HG03457 (cell line): ENCODE data around the gene CUBN.

ENCODE experiments used
- ATAC-seq: cut with Tn5 transposase; IDR thresholded peaks from one replicate; pipeline ENCODE4 v1.9.1; 2021; ENCODE audit warnings: moderate number of reproducible peaks; ENCODE audit not compliant: unreplicated experiment

Gene CUBN

GRCh38 chr10:17043586-17043985 lies 86.0 kb downstream of the CUBN start:
- ATAC-seq = no peak

GRCh38 chr10:17041626-17042520 lies 87.7 kb downstream of the CUBN start:
- no peak for ATAC-seq

DNA sequence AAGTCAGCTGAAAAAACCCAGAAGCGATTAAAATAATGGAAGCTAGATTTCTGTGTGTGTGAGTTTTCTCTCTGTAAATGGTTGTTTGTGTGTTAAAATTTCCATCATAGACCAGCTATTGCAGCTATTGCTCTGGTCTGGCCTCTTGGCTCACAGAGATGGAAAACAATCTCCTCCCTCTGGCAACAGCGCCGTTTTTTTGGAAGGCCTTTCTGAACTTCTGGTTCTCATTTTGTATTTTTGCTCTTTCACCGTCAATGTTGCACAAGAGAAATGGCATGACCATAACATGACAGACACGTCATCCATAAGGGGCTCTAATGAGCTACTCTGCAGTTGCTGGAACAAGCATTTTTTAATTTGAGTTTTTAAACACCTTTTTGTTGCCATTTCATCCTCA lies 91.0 kb downstream of the CUBN start:
- no peak for ATAC-seq

- ATAC-seq = no peak
These were observed 91.7 kb downstream of the CUBN start for GRCh38 chr10:17037910-17038309.

DNA sequence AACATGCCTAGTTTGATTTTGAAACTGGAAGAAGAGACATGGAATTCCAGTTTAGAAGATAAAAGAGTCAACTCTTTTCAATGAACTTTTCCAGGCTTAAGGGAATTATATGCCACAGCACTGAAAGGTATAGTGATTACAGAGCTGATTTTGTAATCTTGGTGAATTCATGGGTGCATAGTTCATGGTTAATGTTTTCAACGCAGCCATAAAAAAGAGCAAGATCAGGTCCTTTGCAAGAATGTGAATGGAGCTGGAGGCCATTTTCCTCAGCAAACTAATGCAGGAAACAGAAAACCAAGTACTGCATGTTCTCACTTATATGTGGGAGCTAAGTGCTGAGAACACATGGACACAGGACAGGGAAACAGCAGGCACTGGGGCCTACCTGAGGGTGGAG lies 94.2 kb downstream of the CUBN start:
- ATAC-seq = no peak

DNA sequence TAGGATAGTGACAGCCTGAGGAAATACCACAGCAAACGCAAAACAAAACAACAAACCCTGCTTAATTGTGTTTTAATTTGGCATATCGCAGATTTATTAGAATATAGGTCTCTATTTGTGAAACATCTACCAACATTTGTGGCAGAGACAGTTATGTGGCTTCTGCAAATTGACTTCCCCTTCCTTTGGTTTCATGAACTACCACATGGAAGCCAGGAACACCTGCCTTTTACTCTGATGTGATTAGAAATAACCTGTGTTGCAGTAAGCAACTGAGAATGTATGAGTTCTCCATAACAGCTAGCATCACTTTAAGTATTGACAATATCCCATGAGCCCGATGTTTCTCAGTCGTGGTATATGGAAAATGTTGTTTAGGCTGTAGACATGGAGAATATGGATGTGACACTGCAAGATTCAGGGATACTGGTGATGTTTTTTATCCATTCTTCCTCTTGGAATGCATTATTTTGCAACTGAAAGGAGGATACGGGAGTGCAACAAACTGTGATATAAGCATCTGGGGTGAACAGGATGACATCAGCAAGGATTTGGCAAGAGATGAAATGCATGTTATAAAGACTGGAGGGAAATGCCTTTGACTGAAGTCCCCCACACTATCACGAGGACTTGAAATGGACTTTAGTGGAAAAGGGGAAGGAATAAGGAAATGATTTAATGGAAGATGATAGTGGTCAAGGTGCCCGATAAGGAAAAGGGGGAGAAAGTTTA lies 95.9 kb downstream of the CUBN start:
- ATAC-seq = no peak

DNA sequence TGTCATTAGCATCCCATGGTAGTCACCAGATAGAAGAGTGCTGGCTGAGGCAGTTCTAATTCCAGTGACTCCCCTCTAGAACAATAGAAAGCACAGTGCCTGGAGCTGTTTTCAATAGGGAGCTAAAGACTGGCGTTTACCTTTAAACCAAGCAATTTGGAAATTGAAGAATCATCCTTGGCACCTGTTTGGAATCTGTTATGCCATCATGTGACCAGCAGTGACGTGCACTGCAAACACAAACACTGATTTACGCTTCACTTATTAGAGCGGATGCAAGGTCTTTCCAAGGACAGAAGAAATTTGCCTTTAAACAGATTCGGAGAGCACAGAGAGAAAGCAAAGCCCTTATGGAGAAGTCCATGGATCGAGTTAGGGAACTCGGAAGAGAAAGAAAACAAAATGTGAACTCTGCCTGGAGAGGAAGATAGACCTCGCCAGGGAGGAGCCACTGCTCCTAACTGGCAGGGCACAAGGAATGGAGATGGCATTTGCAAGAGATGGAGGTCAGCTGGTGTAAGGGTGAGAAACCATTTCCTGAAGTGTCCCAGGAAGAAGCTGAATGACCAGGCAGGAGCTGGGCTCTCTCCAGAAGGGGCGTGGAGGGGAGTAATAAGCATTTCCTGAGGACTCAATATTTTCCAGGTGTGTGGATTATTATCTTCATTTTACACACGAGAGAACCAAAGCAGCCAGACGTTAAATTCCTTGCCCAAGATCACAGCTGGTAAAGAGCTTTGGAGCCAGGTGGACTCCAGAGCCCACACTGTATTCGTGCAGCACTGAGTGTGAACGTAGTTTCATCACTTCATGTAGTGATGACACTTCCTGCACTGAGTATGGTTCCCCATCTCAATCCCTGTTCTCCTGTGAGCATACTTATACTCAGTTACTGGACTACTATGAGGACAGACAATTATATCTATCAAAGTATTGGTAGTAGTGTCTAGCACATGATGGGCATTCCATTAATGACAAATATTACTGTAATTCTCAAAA lies 97.7 kb downstream of the CUBN start:
- no peak for ATAC-seq

- no peak for ATAC-seq
These were observed 99.9 kb downstream of the CUBN start for GRCh38 chr10:17029581-17030271.

DNA sequence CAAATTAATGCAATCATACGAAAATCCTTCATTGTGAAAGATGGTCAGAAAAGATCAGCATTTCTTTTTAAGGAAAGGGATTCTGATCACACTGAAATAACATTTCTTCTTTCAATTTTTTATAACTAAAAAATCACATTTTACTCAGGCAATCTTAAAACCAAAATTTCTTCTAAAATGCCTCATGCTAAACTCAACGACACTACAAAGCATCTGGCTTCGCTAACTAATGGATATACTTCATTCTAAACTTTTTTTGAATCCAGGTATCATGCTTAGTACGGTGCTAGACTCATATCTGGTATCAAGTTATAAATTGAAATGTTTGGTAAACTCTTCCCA lies 100.4 kb downstream of the CUBN start:
- no peak for ATAC-seq

- ATAC-seq = no peak
These were observed 100.8 kb downstream of the CUBN start for GRCh38 chr10:17028798-17029197.

GRCh38 chr10:17026686-17027485 lies 102.7 kb downstream of the CUBN start:
- ATAC-seq = peak; percentile 53

DNA sequence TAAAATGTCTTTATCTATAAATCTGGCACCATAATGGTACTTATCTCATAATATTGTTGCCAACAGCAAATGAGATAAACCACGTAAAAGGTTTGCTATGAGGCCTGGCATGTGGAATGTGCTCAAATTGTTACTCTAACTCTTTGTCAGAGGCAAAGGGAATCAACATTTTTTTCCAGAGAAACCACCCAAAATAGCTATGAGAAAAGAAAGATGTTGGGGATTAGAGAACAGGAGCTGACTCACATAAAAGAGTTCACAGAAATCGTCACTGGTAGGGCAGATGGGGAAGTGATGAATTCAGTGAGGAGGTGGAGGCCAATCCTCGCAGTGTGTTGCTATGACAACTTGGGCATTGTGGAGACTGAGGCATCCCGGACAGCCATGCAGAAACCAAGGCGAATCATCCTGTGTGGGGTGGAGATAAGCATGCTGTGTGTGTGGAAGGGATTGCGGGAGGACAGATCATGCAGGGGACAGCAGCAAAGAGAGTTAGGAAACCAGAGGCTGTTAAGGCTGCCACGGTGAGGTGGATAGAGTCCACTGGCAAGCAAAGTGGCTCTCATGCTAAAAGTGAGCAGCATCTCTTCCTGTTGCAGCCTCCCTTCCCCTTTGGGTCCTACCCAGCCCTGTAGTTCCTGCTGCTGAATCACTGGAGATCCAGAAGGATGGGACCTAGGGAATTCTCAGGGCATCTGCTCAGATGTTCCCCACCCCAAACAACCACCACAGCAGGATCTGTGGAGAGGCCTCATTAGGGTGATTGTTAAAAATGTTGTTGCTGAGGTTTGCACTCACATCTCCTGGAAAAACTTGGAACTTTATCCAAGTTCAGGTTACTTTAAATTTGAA lies 103.9 kb downstream of the CUBN start:
- no peak for ATAC-seq

- no peak for ATAC-seq
These were observed 105.2 kb downstream of the CUBN start for GRCh38 chr10:17024461-17024860.

DNA sequence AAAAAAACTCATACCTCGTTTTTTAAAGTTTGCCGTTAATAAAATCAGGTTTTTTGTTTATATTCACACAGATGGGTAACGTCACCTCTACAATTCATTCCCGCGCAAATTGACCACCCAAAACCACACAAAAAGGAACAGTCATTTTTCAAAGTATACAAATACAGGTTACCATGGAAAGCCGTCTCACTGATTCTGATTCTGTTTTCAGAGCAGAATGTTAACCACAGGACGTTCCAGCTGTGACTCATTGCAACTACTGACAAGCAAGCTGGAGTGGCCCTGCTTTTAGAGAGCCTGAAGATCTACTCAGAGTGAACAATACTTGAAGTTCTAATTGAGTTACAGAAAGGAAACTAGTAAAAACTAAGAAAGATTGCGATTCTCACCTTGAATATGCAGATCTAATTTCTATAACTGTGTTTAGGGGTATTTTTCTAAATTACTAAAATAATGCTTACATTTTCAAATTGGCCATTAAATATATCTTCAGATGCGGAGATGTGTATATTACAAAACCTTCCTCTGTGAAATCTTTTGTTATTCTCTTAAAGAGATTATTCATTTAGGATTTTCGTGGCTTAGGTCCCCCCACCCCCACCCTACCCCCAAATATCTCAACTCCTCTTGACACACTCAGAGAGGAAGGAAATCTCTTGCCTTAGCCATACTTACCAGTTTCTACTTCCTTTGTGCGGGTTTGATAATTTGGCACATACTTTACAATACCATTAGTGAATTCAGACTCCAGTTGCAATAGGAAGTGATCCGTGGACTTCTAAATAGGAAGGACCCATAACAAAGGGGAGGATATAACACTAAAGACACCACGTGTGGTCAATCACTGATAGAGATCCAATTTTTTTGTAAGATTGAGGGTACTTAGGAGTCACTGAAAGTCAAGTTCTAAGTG lies 106.0 kb downstream of the CUBN start:
- ATAC-seq = peak; percentile 86

DNA sequence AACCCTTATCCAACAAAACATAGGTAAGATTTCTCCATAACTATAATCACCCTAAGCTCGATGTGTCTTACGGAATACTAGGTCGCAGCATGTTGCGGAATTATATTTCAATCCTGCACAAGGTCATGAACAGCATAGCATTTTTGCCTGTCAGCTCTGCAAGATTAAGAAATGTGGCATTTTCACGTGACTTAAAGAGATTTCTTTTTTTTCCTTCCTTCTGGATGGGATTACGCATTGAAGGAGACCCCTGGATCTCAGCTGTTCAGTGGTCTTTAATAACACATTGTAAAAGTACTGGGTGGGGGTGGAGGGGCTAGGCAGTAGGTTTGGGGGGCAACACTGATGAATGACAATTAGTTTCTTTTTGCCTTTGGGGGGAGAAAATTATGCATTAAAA lies 106.7 kb downstream of the CUBN start:
- no peak for ATAC-seq

GRCh38 chr10:17022466-17022825 lies 107.2 kb downstream of the CUBN start:
- no peak for ATAC-seq

DNA sequence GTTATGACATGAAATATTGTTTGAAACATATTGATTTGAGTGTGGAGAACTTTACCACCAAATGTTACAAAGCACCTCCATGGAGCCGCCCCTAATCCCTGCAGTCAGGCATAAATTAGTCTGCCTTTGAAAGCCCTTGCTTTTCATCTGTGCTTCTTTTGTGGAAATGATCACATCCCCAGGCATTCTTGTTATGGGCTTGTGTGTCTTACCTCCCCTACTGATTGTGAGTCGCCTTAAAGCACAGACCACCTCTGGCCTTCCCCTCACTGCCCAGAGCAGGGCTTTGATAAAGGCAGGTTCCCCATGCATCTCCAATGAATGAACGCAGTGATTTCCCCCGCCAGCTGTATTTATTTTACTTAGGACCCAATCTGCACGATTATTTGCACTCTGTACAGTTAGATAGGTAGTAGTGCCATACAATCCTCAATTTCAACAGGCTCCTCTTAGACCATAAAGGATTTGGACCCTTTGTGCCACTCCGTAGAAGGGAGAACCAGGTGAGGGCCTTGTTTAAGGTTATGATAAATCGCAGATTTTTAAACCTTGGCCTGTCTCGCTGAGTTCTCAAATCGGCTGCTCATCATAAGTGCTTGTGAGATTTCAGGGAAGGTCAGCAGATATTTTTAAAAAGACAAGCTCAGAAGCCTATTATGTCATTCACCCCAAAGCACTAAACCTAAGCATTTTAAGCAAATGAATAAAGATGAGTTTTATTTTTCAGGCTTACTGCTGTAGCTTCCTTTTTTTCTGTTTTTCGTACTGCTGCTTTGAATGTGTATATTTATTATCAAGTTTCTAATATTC lies 107.8 kb downstream of the CUBN start:
- ATAC-seq = no peak
